Panc1 (cell line): ENCODE measurements around the gene MRPL2.

Experiments
- CTCF ChIP-seq: fragments of 450-650 bp; IDR thresholded peaks from 2 replicates; pipeline ENCODE4 v1.5.1; 2017; ENCODE audit warnings: mild to moderate bottlenecking
- POLR2AphosphoS5 ChIP-seq: IDR thresholded peaks from 2 replicates; pipeline ENCODE4 v1.6.1; 2012; ENCODE audit warnings: mild to moderate bottlenecking, low read depth, low read length, moderate library complexity
- REST ChIP-seq, 2 experiments: IDR thresholded peaks; 2 replicates each; pipeline ENCODE4 v1.6.1; 2011 to 2012; ENCODE audit warnings: low read depth in 2 of 2, control low read depth in 1 of 2, low read length in 1 of 2, mild to moderate bottlenecking in 1 of 2, moderate library complexity in 1 of 2; ENCODE audit not compliant: insufficient read depth in 1 of 2
- SIN3A ChIP-seq: IDR thresholded peaks from 2 replicates; pipeline ENCODE4 v1.6.1; 2012; ENCODE audit warnings: low read depth, mild to moderate bottlenecking, low read length, moderate library complexity, borderline replicate concordance; ENCODE audit not compliant: insufficient read depth
- TCF7L2 ChIP-seq: IDR thresholded peaks from 2 replicates; pipeline ENCODE4 v1.6.1; 2011; ENCODE audit warnings: mild to moderate bottlenecking, low read depth, low read length, inconsistent platforms

DNA sequence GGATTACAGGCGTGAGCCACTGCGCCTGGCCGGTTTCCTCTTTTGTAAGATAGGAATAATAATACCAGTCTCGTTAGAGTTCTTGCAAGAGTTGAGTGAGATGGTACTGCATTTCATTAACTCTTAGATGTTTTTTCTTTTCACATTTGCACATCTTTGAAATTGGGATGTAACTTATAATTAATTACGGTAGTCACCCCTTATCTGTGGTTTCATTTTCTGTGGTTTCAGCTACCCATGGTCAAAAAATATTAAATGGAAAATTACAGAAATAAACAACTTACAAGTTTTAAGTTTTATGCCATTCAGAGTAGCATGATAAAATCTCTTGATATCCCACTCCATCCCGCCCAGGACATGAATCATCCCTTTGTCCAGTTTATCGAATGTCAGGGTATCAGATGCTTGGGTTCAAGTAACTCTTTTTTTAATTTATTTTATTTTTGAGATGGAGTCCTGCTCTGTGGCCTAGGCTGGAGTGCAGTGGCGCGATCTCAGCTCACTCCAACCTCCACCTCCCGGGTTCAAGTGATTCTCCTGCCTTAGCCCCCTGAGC lies 32.3 kb upstream of the MRPL2 start:
- TF ChIP-seq CTCF (no peak), REST (IDR thresholded peaks at IDR 0.05; ENCODE audit: insufficient read depth in 1 of 2, low read depth in 2 of 2, low read length in 1 of 2) (no peak), SIN3A (no peak), TCF7L2 (no peak), POLR2AphosphoS5 (no peak)
